GM12891 (cell line): Measurements from ENCODE around the gene WWC2.

Experiments
- POLR2A ChIP-seq: IDR thresholded peaks from 2 replicates; pipeline ENCODE4 v1.6.1; 2011; ENCODE audit warnings: low read depth, low read length, control low read depth
- POLR2AphosphoS5 ChIP-seq: IDR thresholded peaks from 2 replicates; pipeline ENCODE4 v1.6.1; 2011; ENCODE audit warnings: low read depth, low read length, control low read depth
- SPI1 ChIP-seq: IDR thresholded peaks from 2 replicates; pipeline ENCODE4 v1.6.1; 2011; ENCODE audit warnings: low read depth, low read length, control low read depth
- TAF1 ChIP-seq: IDR thresholded peaks from 2 replicates; pipeline ENCODE4 v1.6.1; 2011; ENCODE audit warnings: low read depth, low read length, control low read depth

DNA sequence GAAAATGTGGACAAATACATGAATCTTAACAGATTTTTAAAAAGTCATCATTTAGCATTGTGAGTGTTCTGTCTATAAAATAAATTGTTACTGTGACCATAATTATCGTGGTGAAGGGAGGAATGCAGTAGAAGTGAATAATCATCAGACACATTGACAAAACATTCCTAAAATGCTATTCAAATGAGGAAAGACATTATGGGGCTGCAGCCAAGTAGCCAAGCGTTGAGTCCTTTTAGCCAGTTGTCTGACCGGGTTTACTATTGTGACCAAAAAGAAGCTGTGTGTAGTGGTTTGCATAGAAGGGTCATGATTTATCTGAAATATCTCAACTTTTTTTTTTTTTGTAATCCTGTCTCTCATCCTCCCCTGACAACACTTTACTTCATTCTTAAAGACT lies 19.5 kb downstream of the WWC2 start:
- no peak for TF ChIP-seq POLR2A
- TF ChIP-seq TAF1 = no peak
- TF ChIP-seq POLR2AphosphoS5 = no peak
- TF ChIP-seq SPI1 = no peak
